Body of pancreas (tissue), 4 donors: ENCODE data around the gene ADRM1. TPM values are rescaled to one million over a fixed set of nuclear protein-coding genes. Genes with fewer than 3 reads are reported as not detected.

Source experiments
- ATAC-seq: fragments of 150-250 bp; one replicate; pipeline ENCODE4 v1.9.1; 2016
- DNase-seq, 4 donors: peaks; one replicate each; pipeline ENCODE4 v3.0.0-alpha.2; 2019
- H3K27ac ChIP-seq, 4 donors: fragments of 200-600 bp; sonication (generic); 1 replicate in 3 of 4; 2 replicates in 1 of 4; pipeline versions ENCODE4 v1.5.1 to v1.6.1; 2016 to 2019; ENCODE audit warnings: mild to moderate bottlenecking in 1 of 4, mixed read lengths in 1 of 4, moderate library complexity in 1 of 4
- H3K27me3 ChIP-seq, 2 donors: fragments of 200-600 bp; sonication (generic); one replicate each; pipeline ENCODE4 v1.6.0; 2016; ENCODE audit warnings: mild to moderate bottlenecking in 1 of 2
- H3K36me3 ChIP-seq, 2 donors: fragments of 200-600 bp; sonication (generic); replicated peaks in 1 of 2; 2 replicates each; pipeline ENCODE4 v1.5.1; 2016; ENCODE audit warnings: low read depth in 2 of 2; ENCODE audit not compliant: insufficient read depth in 1 of 2
- H3K4me1 ChIP-seq: fragments of 200-600 bp; sonication (generic); one replicate; pipeline ENCODE4 v1.6.0; 2016
- H3K4me3 ChIP-seq, 2 donors: fragments of 200-600 bp; sonication (generic); 1 replicate in 1 of 2; 2 replicates in 1 of 2; pipeline ENCODE4 v1.5.1; 2016 to 2019
- H3K9me3 ChIP-seq, 3 donors: fragments of 200-600 bp; sonication (generic); 1 replicate in 2 of 3; 2 replicates in 1 of 3; pipeline ENCODE4 v1.5.1; 2016
- CTCF ChIP-seq, 7 experiments: fragments of 450-650 bp in 4 of 7; fragments of 200-600 bp in 3 of 7; sonication (generic) in 3 of 7; IDR thresholded peaks; one replicate each; pipeline ENCODE4 v1.5.1; 2016 to 2019; ENCODE audit warnings: antibody characterized with exemption in 7 of 7
- POLR2A ChIP-seq, 3 donors: fragments of 450-650 bp; IDR thresholded peaks; one replicate each; pipeline ENCODE4 v1.6.1; 2016; ENCODE audit warnings: antibody characterized with exemption in 3 of 3, mild to moderate bottlenecking in 2 of 3
- WGBS, 2 donors: methylation state at CpG; one replicate each; pipeline ENCODE4 v1.1.5; 2017; 5-methylcytosine and 5-hydroxymethylcytosine counted together
- intact Hi-C: fragments of 100-400 bp; cut with DNase I; formaldehyde crosslinking; loops from one replicate; pipeline ENCODE4 v1.15.1; 2023
- total RNA-seq, 2 donors: library from RNA; depleted of rRNA; stranded (reverse); fragments of >200 nt; gene quantifications; one replicate each; pipeline ENCODE4 v1.1.0, GENCODE V29; 2016

ADRM1 gene
- total RNA-seq, 2 donors from 2014 or later: 79.9 to 104 TPM

- H3K9me3 ChIP-seq: no peaks in the 10 kb centered on the region
- no peak overlapping the region for H3K4me3 ChIP-seq
- no peaks in the 10 kb centered on the region for H3K27me3 ChIP-seq
- H3K4me1 ChIP-seq: no peaks in the 10 kb centered on the region
- intact Hi-C loops: no loop called here
- TF ChIP-seq POLR2A (IDR thresholded peaks at IDR 0.05): no peak
- no peak for TF ChIP-seq CTCF (IDR thresholded peaks at IDR 0.05)
- 91 to 97% methylated on average over 10 of the region's 10 CpGs for WGBS, 2 donors
- H3K27ac ChIP-seq: no peak overlapping the region
- ATAC-seq (no peak), DNase-seq (no peak)
- H3K36me3 ChIP-seq: peaks cover 6 to 16% of the 10 kb centered on the region in 2 donors
Measured at GRCh38 chr20:62266340-62266739, 36.5 kb upstream of the ADRM1 start.

- Histone ChIP-seq H3K27ac (no peak overlapping the region), H3K36me3 (peaks cover 9 to 15% of the 10 kb centered on the region in 2 donors), H3K4me3 (no peak overlapping the region), H3K9me3 (no peaks in the 10 kb centered on the region), H3K27me3 (no peaks in the 10 kb centered on the region), H3K4me1 (no peaks in the 10 kb centered on the region)
- intact Hi-C loops: no loop called here
- ATAC-seq: no peak
- 94 to 97% methylated on average over 12 to 13 of the region's 13 CpGs for WGBS, 2 donors
- TF ChIP-seq POLR2A (IDR thresholded peaks at IDR 0.05) (no peak), CTCF (IDR thresholded peaks at IDR 0.05) (no peak)
- no peak for DNase-seq
Measured at GRCh38 chr20:62266851-62267250, 35.9 kb upstream of the ADRM1 start.

DNA sequence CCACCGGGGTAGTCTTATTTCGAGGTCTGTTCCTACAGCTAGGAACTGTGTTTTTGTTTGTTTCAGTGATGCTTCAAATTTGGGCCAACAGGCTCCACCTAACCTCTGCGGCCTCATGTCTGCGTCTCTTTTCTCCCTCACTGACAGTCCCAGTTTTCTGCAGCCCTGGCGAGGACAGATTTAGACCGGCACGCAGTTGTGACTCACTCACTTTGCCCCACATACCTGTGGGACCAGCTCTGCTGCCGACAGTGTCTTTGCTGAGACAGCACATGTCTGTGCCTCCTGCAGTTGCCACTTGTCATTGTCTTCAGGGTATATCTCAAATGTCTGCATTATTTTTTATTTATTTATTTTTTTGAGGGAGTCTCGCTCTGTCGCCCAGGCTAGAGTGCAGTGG is 35.3 kb upstream of the ADRM1 start:
- H3K4me3 ChIP-seq: no peak overlapping the region
- ATAC-seq: no peak
- peaks cover 10 to 19% of the 10 kb centered on the region in 2 donors for H3K36me3 ChIP-seq
- H3K27ac ChIP-seq: no peak overlapping the region
- H3K27me3 ChIP-seq: no peaks in the 10 kb centered on the region
- 89 to 93% methylated on average over 10 of the region's 10 CpGs for WGBS, 2 donors
- DNase-seq: no peak
- intact Hi-C loops: no loop called here
- no peaks in the 10 kb centered on the region for H3K9me3 ChIP-seq
- H3K4me1 ChIP-seq: no peaks in the 10 kb centered on the region
- no peak for TF ChIP-seq POLR2A (IDR thresholded peaks at IDR 0.05)
- no peak for TF ChIP-seq CTCF (IDR thresholded peaks at IDR 0.05)

GRCh38 chr20:62268228-62268900 is 34.4 kb upstream of the ADRM1 start:
- intact Hi-C loops: no loop called here
- WGBS, 2 donors: 78 to 81% methylated on average over 7 of the region's 7 CpGs
- H3K36me3 ChIP-seq: peaks cover 17 to 22% of the 10 kb centered on the region in 2 donors

More at GRCh38 chr20:62268228-62268900, 34.4 kb upstream of the ADRM1 start:
- TF ChIP-seq CTCF (IDR thresholded peaks at IDR 0.05) (no peak), POLR2A (IDR thresholded peaks at IDR 0.05) (no peak)
- Histone ChIP-seq H3K9me3 (no peaks in the 10 kb centered on the region), H3K27ac (no peak overlapping the region), H3K4me1 (no peaks in the 10 kb centered on the region), H3K4me3 (no peak overlapping the region), H3K27me3 (no peaks in the 10 kb centered on the region)
- no peak for DNase-seq
- ATAC-seq: no peak
